Activated CD8-positive, alpha-beta memory T cell treated with anti-CD3 and anti-CD28 coated beads, Interleukin-2, amount 50 U/mL, for 4 hours (primary cell): ENCODE data around the gene ENDOD1.
"Not testable (repeated sequence)": the region's sequence is repeated elsewhere in the genome, so short reads cannot be mapped to it uniquely, and the experiment has no call there.

ENCODE experiments used
- DNase-seq: peaks from one replicate; pipeline ENCODE4 v3.0.0-alpha.2; 2020

ENDOD1 gene

DNA sequence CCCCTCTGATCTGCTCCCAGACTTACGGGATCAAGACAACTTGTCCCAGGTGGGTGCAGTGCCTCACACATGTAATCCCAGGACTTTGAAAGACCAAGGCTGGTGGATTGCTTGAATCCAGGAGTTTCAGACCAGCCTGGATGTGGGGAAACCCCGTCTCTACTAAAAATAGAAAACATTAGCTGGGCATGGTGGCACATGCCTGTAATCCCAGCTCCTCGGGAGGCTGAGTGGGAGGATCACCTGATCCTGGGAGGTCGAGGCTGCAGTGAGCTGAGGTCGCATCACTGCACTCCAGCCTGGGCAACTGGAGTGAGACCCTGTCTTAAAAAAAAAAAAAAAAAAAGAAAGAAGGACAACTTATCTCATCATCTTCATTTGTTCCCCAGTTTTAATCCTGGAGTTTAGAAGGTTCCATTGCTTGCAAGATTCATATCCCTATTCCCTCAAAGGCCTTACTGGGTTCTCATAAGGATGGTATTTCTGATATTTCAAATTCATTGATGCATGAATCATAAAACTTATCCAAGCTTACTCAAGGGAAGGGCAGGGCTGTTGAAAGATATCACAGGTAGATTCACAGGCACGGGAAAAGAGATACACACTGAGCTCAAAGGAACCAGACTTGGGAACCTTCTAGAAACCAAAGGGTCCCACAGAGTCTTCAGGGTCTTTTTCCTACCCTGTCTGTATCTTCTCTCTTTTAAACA, 14.6 kb downstream of the ENDOD1 start:
- DNase-seq: no peak

DNA sequence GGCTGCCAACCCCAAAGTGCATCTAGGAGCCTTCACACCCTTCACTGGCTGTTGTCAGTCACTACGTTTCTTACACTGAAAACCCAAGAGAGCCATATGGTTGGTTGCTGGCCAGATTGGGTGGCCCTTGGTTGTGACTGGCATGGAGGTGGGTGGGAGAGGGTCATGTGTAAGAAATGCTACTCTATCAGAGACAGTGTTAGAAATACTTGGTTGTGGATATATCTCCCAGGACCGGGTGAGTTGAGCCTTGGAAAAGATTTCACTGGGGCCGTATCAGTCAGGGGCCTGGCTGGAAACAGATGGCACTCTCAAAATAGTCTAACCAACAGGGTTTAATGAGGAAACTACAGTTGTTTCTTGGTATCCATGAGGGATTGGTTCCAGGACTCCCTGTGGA, 15.2 kb downstream of the ENDOD1 start:
- no peak for DNase-seq

DNA sequence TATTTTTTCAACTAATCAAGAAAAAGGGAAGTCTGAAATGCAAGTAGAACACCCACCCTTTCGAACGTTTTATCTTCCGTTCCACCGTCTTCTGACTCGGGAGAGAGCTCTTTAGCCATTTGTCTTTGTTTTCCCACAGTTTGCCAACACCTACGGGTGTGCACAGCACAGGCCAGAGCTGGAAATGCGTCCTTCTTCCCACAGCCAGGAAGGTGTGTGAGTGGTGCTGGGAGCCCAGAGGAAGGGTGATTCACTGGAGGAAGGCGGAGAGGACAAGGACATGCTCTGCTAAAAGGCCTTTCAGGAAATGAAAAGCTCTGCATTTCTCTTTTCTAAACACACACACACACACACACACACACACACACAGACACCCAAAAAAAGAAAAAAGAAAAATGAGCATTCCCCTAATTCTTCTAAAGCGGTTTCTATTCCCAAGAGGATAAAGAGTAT, 18.5 kb downstream of the ENDOD1 start:
- DNase-seq: no peak

DNA sequence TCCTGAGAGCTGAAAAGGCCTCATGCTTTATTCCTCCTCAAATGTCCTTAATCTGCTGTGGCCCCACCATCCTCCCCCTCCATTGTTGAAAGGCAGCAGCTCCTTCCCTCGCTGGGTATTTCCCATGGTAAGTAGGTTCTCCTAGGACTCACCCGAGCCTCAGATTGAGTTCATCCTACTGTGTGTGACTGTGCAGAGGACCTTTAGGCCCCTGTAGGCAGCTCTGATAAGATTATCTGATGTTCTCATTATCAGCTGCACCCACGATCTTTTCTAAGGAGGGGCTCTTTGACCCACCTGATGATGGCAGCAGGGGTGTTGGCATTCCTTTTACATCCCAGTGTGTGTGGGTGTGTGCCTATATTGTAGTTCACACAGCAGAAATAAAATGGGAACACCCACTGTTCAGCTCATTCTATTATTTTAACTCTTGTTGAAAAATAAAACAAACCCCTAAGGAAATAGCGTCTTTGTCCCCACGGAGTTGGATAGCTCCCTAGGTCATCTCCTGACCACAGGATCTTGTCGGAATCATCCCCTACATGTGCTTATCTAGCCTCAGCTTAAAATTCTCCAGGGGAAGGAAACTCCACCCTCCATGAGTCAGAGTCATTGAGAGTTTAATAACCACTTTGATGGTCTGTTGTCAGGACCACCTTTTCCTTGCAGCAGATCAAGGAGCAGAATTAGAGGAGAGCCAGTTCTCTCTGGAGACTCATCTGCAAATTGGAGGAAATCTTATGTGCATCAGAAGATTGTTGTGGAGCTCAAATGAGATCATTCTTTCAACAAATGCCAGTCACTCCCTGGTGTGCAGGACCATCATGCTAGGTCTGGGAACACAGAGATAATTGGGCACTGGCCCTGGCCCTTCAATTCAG, 19.3 kb downstream of the ENDOD1 start:
- DNase-seq: no peak

DNA sequence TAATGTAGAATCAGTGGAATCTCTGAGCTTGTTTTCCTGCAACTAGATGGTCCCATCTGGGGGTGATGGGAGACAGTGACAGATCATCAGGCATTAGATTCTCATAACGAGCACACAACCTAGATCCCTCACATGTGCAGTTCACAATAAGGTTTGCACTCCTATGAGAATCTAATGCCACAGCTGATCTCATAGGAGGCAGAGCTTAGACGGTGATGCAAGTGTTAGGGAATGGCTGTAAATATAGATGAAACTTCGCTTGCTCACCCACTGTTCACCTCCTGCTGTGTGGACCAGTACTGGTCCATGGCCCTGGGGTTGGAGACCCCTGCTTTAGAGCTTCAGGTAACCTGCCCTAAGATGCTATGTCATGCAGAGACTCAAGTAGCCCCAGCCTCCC, 21.8 kb downstream of the ENDOD1 start:
- DNase-seq: not testable (repeated sequence)

DNA sequence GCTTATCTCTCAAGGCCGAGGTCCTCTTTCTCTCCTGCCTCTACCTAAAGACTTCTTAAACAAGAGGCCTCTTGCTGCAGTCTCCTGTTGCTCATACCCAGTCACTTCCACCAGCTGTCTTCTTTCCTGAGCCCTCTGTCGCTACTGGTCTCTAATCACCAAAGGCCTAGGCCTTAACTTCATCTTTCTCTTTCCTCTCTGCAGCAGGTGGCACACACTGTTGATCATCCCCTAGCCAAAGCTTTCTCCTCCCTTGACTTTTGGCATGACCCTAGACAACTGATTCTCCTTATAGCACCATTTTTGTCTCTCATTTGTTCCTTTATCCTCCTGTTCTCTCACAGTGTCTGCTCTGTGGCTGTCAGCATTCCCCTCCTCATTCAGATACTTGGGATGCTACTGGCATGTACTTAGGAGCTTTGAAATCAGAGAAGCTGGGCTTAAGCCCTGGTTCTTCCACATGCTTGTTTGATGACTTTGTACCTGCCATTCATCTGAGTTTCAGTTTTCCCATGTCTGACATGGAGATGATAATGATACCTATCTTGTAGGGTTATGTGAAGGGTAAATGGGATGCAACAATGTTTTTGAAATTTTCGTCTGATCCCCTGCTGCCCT, 22.4 kb downstream of the ENDOD1 start:
- DNase-seq: no peak

DNA sequence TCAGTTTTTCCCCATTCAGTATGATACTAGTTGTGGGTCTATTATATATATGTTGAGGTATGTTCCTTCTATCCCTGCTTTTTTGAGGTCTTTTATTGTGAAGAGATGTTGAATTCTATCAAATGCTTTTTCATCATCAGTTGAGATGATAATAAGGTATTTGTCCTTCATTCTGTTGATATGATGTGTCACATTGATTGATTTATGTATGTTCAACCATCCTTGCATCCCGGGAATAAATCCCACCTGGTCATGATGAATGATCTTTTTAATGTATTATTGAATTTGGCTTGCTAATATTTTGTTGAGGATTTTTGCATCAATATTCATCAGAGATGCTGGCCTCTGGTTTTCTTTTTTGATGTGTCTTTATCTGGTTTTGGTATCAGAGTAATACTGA, 26.0 kb downstream of the ENDOD1 start:
- no peak for DNase-seq

DNA sequence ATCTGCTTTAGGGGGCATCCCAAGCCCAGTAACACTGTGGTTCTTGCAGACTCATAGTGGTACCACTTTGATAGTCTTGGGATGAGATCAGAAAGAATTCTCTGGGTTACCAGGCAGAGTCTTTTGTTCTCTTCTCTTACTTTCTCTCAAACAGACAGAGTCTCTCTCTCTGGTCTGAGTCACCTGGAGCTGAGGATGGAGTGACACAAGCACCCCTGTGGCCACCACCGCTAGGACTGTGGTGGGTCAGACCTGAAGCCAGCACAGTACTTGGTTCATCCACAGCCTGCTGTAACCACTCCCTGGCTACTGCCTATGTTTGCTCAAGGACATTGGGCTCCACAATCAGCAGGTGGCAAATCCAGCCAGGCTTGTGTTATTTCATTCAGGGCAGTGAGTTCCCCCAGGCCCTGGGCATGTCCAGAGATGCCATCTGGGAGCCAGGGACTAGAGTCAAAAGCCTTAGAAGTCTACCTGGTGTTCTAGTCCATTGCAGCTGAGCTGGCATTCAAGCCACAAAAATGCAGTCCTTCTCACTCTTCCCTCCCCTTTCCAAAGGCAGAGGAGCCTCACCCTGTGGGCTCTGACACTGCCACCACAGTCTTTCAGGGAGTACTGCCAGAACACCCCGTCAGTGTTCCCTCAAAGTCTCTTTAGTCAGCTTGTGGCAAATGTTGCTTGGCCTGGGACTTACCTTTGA, 29.9 kb downstream of the ENDOD1 start:
- no peak for DNase-seq

DNA sequence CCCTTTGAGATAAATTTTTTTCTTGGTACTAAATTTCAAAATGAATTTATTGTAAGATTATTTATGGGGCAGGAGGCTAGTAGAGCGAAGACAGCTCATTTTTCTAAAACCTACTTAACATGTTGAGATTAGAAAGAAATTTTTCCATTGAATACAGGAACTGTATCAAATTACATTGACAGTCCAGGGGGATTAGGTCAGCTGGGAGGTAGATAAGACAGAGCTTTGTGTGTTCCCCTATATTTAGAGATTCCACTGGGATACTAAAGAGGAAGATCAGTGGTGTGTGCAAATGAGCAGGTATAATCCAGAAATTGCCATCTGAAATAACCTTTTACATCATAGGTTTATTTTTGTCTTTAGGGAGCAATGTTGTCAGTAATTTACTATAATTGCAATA, 32.1 kb downstream of the ENDOD1 start:
- no peak for DNase-seq

DNA sequence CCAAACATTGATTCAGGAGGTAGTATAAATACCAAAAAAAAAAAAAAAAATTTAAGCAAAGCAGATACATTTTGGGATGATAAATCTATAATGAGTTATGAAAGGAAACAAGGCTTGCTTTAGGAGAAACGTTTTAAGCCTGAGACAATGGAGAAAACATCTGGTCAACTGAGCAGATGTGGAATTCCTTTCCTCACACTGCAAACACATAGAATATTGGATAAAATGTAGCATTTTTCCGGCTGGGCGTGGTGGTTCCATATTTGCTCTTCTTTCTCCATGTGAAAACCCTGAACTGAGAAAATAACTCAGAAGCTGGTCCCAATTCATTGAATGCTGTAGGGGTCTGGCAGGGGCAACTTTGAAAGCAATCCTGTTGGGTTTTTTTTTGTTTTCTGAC, 33.9 kb downstream of the ENDOD1 start:
- no peak for DNase-seq

DNA sequence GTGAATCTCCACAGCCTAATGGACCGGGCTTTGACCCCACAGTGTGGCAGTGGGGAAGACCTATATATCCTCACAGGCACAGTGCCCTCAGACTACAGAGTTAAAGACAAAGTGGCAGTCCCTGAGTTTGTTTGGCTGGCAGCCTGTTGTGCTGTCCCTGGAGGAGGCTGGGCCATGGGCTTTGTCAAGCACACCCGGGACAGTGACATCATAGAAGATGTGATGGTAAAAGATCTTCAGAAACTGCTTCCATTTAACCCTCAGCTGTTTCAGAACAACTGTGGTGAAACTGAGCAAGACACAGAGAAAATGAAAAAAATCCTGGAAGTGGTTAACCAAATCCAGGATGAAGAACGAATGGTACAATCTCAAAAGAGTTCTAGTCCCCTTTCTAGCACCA, 39.0 kb downstream of the ENDOD1 start:
- no peak for DNase-seq

DNA sequence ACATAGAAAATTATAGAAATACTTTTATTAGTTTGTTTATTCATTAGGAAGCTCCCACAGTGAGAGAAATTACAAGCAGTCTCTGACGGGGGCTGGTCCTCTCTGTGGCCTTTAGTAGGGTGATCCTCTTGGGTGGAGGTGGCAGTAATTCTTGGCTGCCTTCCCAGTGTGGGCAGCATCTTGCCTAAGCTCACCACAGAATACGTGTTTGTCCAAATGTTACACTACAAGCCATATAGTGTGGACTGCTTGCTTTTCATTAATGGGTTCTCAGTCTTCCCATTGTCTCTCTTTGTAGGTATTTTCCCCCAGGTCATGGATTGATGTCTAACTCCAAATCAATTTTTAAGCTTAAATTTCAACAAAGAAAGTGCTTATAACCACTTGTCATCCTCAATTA, 43.3 kb downstream of the ENDOD1 start:
- no peak for DNase-seq

DNA sequence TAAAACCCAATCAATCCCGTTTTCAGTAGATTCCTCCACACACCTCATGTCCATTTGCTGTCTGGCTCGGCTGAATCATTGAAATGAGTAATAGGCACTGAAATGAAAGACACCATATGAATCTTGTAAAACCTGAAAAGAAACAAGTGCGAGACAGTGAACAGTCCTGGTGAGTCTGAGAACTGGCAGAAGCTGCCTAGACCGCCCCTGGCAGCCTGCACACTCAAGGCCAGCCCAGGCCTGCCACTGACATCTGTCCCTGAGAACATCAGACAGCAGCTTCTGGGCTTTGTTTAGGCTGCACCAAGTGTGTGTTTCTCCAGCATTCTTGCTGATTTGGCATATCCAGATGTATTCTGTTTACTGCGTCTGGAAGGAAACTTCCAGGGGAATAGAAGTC, 44.8 kb downstream of the ENDOD1 start:
- DNase-seq: no peak

DNA sequence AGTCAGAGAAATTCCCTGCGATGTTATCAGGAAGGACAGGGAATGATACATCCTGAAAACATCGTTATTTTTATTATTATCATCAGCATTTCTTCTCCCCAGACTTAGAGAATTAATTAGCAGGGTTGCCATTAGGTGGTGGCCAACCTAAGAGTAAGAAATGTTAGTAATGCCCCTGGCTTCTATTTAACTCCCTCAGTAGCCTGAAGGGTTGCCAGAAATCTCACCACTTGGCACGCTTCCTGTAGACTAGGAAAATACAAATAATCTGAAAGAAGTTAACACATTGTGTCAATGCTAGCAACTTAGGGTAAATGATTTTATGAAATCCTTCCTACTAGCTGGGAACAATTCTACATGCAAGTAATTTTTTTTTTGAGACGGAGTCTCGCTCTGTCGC, 45.5 kb downstream of the ENDOD1 start:
- no peak for DNase-seq

DNA sequence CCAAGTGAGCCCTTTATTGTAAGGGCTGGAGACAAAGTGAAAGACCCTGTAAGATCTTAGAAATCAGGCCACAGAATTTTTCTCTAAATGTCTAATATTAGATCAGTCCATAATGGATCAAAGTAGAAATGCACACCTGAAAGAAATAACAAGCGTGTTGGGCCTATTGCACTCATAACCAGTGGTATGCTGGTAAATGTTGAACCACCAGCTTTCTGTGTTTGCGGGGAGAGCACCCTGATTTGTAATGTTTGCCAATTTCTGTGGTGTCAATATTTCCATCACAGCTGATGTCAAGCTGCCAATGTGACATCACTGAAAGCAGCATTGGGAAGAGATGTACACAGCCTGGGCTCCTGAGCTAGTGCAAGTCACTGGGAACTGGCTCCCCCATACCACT, 46.2 kb downstream of the ENDOD1 start:
- no peak for DNase-seq

DNA sequence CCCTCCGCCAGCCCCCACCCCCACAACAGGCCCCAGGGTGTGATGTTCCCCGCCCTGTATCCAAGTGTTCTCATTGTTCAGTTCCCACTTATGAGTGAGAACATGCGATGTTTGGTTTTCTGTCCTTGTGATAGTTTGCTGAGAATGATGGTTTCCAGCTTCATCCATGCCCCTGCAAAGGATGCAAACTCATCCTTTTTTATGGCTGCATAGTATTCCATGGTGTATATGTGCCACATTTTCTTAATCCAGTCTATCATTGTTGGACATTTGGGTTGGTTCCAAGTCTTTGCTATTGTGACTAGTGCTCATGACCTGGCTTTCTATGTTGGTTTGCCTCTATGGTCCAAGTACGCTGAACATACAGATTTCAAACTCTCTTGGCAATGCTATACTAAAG, 47.1 kb downstream of the ENDOD1 start:
- DNase-seq: not testable (repeated sequence)

DNA sequence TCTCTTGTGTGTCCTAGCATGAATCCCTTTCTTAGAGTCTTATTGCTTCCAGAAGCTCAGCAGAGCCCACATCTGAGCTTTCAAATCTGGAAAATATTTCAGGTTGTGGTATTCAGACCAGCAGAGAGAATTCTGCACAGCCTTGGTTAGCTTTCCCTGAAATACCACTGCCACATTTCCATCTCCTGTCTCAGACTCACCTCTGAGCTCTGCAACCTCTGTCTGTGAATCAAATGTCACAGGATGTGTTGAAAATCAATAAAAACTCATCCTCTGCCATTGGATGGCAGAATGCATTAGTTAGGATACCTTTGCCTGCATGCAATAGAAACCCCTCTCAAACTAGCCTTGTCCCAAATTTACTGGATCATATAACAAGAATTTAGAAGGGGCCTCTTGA, 47.7 kb downstream of the ENDOD1 start:
- DNase-seq: no peak

DNA sequence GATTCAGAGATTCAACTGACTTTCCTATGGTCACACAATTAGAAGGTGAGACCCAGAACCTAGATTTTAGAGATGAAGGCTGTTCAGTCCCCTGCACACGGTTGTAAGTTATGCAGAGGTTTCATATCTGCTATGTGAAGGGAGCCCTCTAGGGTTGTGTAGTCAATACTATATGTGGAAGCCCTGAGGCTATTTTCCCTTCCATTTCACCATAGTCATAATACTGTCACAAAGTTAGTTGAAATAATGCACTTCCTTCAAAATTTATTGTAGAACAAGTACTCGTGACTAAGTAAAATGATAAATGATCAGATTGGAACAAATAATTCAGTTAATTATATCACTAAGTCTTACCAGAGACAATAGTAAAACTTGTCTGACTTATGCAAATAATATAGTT, 48.8 kb downstream of the ENDOD1 start:
- no peak for DNase-seq

DNA sequence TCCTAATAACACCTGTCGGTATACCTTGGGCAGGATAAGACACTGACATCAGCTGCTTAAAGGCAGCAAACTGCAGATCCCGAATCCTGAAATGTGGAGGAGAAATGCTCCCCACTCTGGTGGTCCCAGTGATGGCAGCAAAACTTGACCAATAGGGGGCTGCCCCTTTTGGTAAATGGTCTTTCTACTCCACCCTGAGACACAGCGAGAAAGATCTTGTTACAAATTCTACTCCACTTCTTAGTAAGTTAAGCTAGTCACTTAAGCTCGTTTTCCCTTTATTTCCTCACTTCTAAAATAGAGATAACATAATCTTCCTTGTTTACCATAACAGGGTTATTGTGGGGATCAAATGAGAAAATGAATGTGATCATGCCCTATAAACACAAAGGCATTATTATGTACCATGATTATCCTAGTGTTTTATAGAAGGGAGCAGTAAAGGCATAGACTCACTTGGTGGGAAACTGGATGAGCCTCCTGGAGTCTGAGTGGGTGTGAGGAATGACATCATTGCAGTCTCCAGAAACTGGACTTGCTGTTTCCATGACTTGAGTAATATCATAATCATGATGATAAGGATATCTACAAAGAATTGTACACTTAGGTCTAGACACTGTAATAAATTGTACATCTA, 50.9 kb downstream of the ENDOD1 start:
- no peak for DNase-seq

DNA sequence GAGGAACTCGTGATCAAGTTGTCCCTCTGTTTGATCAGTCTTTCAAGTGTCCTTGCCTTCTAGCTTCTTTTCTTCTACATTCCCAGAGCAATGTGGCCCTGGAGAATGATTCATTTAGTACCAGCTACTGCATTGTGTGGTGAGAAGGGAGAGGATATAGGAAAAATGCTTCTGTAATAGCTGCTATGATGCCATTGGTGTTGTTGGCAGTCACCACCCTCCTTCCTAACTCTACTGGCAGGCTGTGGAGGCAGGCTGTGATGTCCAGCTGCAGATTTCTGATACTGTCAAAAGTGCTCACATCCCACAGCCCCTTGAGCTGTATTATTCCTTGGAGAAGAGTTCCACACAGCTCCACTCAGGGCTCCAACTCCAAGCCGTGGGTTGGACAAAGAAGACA, 52.8 kb downstream of the ENDOD1 start:
- no peak for DNase-seq

DNA sequence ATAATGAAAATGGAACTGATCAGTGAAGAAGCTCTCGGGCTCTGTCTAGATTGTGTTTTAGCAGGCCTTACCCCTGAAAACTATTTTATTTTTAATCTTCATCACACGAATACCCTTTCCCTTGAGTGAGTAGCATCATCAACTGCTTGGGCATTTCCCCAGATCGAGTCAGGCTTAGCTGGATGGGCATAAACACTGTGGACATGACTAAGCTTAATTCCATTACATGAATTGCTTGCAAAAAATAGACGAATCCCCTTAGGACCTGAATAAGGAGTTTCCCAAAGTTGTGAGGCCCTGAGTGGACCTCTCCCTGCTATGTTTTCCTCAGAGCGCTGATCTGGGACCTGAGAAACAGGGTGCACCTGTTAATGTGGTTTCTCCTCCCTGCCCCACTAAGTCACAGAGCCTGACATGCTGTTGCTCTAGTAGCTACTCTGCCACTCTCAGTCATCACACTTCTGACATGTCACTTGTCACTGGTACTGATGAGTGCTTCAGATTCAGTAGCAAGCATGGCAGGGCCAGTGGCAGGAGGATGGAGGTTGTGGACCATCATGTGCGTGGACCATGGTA, 53.5 kb downstream of the ENDOD1 start:
- no peak for DNase-seq
